ENCODE measurements around the gene ANKRD40.
A peak's percentile ranks its signal among the peaks of the same experiment; 100 is the strongest.
"Not testable (repeated sequence)": the region's sequence is repeated elsewhere in the genome, so short reads cannot be mapped to it uniquely, and the experiment has no call there.

ANKRD40 gene, protein sequence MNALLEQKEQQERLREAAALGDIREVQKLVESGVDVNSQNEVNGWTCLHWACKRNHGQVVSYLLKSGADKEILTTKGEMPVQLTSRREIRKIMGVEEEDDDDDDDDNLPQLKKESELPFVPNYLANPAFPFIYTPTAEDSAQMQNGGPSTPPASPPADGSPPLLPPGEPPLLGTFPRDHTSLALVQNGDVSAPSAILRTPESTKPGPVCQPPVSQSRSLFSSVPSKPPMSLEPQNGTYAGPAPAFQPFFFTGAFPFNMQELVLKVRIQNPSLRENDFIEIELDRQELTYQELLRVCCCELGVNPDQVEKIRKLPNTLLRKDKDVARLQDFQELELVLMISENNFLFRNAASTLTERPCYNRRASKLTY

DNA sequence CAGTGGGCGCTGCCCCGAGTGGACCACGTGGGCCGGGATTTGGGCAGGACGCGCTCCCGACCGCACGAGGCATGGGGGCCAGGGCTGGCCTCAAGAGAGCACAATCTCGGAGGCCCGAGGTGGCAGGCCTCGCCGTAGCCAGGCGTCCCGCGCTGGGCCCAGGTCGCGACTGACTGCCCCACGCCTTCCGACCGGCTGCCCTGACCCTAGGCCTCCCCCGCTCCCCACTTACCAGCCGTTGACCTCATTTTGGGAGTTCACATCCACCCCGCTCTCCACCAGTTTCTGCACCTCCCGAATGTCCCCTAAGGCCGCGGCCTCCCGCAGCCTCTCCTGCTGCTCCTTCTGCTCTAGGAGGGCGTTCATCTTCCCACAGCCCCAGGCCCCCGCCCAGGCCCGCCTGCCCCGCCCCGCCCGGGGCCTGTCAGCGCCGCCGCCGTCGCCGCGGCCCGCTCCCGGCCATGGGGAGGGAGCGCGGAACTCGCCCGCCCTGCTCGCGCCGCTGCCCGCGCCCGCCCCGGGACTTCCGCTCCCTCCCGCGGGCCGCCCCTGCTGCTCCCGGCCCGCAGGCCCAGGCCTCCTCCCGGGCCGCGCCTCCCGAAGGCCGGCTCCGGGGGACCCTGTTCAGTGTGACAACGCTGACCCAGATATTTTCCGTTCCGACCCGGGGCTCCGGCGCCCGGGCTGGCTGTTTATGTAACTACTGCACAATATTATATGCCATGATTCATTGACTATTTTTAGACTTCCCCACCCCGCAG is at the start of gene ANKRD40:
Gene ANKRD40 (minus strand): TSS at position 626 of the 761 bp plus-strand sequence. CDS start 260 bp downstream, at position 366.
- peak; percentile 91 for DNase-seq

DNA sequence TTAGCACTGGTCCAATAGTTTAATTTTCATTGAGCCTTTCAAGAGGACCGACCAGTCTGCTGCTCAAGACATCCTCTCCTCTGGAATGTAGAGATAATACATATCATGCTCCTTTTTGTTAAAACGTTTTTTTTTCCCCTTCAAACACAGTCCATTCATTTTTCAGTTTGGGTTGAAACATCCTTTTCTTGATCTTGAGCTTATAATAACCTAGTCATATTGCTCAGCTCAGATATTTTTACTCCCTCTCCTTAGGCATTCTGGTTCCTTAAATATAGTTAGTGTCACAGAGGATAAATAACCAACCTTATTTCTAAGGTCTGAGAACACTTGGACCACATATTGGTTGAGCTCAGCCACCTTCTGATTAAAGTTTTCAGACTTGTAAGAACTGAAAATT is 46.8 kb upstream of the ANKRD40 start:
- DNase-seq: no peak

DNA sequence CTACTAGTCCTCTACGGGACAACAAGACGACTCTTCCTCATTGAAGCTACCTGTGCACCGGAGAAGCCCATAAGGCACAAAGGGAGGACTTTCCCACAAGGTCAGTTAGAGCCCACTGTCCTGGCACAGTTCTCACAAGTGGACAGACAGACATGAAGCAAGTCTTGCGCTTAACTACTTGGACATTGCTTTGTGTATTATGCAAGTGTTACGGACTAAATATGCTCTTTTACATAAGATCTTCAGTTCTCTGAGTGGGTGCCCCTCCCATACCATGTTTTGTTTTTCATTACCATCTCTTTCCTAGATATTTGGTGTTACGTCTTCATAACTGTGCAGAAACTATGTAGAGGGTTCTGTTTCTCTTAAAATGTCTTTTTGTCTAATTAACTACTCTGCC is 41.5 kb upstream of the ANKRD40 start:
- DNase-seq: no peak

DNA sequence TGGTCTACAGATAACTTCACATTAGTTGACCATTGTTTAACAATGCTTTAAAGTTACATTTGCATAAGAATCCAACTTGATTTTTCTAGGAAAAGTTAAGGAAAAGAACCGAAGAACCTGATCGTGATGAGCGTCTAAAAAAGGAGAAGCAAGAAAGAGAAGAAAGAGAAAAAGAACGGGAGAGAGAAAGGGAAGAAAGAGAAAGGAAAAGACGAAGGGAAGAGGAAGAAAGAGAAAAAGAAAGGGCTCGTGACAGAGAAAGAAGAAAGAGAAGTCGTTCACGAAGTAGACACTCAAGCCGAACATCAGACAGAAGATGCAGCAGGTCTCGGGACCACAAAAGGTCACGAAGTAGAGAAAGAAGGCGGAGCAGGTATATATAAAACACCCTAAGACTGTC is 37.9 kb upstream of the ANKRD40 start:
- no peak for DNase-seq

DNA sequence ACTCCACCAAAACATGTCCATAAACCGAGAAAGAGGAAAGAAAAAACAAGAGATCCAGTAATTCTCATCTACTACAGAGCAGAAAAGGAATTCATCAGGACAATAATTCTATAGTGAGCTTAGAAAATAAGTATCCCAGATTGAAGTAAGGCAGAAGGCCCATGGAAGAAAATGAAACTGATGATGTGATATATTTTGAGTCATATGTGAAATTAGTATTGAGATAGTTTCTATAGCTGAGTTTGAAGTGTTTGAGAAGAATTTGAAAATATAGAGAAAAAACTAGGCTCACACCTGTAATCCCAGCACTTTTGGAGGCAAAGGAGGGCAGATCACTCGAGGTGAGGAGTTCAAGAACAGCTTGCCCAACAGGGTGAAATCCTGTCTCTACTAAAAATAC is 31.4 kb upstream of the ANKRD40 start:
- DNase-seq: no peak

DNA sequence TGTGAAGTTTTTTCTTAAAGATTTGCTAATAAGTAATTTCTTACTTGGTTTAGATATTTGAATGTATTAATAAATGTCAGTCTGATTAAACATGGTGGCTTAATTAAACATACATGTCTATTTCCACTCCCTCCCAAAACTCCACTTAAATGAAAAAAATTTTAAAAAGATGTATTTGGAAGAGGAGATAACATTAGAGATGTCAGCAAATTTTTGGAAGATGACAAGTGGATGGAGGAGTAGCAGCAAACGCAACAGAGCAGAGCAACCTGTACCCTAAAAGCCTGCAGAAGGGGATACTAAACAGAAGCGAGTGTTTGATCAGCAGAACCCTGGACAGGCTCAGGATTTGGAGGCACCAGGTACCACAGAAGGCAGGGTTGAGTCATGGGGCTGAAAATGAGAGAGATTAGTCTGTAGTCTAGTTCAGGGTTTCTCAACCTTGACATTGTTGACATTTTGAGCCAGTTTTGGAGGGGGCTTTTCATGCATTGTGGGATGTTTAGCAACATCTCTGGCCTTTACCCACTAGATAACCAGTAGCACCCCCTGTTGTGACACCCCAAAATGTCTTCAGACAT is 29.5 kb upstream of the ANKRD40 start:
- DNase-seq: no peak

DNA sequence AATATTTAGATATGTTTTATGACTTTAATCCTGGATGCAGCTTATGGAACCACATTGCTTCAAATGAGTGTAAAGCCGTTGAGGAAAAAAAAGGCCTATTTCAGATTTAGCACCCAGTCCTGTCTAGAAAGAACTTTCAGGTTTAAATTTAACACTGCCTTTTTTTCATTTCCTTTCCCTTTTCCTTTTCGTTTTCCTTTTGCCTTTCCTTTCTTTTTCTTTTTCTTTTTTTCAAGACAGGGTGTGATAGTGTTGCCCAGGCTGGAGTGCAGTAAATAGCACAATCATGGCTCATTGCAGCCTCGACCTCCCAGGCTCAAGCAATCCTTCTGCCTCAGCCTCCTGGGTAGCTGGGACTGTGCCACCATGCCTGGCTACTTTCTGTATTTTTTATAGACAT is 27.6 kb upstream of the ANKRD40 start:
- no peak for DNase-seq

DNA sequence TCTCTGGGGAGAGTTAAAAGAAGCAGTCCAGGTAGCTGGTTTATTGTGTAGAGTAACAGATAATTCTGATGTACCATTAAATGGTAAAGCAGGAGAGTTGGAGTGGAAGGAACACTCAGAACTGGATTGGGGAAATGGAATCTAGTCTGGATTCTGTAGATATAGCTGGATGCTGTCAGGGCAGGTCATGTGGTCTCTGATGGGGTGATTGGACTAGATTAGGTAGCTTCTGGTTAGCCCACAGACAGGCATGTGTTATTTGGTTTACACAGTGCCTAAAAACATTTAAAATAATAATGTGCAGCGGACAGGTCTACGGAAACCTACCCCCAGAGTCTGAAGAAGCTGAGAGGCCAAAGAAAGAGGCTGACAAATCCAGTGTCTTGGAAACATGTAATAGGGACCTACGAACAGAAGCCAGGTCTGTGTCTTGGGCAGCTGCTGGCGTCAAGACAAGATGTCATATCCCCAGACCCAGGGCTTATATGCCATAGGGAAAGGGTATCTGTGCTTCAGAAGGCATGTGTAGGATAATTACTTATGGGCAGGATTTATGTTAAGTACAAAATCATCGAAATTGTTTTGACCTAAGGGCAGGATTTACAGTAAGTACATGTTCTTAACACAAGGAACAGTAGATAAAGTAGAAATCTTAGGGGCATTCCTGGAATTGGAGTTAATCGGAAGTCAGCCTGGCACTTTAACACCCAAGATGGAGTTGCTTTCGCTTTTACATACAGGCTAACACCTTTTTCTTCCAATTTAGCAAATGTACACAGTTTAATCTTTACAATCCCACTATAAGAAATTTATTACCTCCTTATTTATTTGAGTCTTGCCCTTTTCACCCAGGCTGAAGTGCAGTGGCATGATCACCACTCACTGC is 24.1 kb upstream of the ANKRD40 start:
- no peak for DNase-seq

DNA sequence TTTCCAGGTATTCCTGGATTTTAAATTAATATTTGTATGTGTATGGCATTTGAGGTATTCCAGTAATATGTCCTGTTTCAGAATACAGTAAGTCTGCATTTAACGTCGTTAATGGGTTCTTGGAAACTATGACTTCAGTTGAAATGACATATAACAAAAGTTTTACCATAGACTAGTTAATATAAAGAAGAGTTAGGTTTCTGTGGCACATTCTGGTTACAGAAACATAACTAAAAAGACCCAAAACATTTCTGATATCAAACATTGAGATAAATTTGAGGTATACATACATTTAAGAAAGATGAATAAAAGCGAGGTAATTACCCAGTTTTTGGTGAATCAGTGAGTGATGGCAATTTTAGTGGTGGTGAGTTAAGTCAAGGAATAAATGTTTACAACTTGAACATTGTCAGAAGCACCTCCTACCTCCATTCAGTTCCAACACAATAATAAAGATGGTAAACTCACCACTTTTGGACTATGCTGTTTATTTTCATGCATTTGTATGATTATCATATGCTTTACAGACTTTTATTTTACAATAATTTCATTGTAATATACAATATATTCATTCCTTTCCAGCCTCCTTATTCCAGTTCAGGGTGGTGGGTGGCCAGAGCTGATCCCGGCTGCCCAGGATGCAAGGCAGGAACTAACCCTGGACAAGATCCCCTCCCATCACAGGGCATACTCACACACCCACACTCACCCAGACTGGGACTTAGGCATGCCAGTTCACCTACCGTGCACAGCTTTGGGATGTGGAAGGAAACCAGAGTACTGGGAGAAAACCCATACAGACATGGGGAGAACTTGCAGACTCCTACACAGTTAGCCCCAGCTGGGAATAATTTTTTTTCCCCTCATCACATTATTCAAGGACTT is 21.4 kb upstream of the ANKRD40 start:
- DNase-seq: no peak

DNA sequence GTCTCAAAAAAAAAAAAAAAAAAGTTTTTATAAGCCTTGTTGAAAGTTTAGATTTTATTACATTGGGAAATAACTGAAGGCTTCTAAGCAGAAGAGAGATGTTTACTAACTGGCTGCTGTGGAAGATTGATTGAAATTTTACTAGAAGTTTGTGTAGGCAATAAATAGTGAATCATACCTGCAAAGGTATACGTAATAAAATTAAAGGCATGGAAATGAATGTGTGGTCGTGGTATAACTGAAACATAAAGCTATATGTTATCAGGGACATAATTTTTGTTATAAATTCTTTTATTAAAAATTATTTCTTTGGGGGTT is 20.4 kb upstream of the ANKRD40 start:
- DNase-seq: no peak

DNA sequence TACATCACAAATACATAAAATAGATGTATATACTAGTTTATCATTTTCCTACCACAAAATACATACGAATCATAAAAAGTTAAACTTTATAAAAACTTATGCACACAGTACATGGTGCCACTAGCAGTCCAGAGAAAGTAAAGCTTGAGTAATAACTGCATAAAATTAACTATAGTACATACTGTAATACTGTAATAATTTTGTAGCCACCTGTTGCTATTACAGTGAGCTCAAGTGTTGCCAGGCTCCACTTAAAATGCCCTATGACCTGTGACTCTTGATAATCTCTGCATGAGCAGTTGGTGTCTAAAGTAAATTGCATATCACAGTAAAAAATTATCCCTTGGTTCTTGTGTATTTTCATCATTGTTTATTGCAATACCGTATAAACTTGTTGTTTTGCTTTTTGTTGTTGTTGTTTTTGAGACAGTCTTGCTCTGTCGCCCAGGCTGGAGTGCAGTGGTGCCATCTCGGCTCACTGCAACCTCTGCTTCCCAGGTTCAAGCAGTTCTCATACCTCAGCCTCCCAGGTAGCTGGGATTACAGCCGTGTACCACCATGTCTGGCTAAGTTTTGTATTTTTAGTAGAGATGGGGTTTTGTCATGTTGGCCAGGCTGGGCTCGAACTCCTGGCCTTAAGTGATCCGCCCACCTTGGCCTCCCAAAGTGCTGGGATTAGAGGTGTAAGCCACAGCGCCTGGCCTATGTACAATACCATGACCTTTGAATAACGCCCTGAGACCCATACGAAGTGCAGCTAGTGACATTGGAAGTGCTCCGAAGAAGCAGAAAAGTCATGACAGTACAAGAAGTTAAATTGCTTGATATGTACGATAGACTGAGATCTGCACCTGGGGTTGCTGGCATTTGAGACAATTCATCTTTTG is 18.3 kb upstream of the ANKRD40 start:
- no peak for DNase-seq

DNA sequence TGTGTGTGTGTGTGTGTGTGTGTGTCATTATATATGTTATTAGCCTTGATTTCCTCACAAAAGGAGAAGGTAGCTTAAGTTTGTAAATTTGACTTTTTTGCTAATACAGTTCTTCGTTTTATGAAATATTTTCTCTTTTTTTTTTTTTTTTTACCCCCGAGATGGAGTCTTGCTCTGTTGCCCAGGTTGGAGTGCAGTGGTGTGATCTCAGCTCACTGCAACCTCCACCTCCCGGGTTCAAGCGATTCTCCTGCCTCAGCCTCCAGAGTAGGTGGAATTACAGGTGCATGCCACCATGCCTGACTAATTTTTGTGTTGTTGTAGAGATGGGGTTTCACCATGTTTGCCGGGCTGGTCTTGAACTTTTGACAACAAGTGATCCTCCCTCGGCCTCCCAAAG is 16.9 kb upstream of the ANKRD40 start:
- not testable (repeated sequence) for DNase-seq

DNA sequence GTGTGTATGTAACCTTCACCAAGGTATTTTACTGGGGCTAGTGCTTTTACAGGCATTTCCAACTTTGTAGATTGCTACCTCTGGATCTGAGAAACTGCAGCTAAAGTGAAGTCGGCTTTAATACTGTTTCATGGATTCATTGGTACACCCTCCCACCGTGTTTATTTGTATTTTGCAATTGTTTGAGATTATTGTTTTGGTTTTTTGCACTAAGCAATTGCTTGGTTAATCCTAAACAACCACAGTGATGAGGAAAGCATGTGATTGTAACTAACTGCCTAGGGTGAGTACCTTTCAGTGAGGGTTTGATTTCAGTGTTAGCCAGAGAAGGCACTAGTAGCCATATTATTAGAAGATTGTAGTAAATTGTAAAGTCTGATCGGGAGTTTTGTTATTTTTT is 15.0 kb upstream of the ANKRD40 start:
- no peak for DNase-seq

DNA sequence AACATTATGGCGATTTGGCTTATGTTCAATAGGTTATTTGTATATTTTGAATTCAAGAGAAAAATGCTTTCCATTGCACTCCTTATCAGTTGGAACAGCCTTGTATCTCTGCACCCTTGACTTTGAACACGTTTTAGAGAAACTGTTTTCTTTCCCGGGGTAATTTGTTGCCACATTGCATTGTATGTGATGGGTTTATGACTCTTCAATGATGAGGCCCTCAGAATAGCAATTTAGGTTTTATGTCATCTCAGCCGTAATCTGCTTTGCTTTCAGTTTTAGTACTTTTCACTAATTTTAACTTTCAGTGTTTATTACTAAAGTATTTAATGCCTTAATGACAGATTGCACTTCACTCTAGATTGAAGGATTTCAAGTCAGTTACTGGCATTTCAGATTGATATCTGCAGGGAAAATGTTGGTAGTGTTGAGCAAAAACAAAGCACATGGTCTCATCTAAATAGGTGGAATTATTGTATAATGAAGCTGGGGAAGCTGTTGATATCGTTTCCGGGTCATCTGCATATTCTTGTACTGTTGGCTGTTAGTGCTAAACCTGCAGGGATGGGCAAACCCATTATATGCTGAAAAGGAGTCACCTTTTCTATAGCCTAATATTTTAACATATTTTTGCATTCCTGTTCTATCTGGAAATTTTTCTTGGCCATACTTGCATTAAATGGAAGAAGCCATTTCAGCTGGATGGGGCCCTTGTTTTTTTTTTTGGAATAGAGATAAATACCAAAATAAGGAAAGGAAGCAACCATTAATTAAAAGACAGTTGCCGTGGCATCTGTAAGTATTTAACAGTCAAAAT is 13.7 kb upstream of the ANKRD40 start:
- DNase-seq: no peak

DNA sequence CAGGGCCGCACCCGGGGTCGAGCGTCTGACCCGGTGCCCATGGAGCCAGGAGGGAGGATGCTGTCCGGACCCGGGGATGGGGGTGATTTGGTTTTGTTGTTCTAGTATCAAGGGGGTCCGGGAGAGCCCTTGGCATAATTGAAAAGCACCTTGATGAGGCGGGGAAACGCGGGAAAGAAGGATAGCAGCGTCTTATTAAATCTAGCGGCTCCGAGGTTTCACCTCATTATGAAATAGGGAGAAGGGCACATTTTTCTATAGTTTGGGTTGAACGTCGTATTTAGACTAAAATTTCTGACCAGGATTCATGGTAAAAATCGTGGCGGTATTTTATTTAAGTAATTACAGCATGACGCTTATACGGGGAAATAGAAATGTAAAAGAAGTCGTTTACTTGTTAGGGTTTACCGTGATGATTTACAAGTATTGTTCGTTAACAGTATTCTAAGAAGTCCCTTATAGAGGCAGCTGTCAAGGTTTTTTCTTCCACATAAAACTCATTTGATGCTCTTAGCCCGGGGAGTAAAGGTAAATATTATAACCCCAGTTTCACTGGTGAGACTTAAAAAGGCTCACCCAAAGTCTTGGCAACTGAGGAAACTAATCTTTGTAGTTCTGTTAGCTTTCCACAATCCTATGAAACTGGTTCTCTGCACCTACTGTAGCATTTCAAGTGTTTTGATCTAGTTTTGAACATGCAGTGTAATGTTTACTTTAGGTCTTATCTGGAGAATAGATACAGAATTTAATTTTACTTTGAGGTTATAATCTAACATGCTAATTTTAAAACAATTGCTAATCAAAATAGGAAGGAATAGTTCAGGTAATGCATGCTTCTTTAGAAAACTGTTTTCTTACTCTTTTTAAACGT is 12.4 kb upstream of the ANKRD40 start:
- no peak for DNase-seq

DNA sequence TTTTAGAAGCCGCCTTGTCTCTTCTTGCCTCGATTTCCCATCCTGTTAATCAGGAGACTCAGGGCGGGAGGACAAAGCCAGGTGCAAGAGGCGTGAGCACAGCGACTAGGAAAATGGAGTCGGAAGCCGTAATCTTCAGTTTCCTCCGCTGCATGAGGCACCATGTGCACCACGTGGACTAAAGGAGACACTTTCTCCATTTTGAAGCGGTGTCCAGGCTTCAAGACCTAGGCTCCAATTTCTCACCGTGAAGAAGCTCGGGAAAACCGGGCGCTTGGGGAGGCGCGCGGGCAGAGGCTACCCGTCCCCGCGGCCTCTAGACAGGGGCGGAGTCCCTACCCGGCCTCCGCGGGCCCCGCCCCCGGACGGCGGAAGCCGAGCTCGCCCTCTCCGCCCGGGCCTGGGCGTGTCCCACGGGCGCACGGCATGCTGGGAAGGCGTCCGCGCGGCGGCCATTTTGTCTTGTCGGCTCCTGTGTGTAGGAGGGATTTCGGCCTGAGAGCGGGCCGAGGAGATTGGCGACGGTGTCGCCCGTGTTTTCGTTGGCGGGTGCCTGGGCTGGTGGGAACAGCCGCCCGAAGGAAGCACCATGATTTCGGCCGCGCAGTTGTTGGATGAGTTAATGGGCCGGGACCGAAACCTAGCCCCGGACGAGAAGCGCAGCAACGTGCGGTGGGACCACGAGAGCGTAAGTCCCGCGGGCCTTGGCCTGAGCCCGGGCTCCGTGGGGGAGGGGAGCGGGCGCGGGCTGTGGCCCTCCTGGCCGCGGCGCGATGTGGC is 11.6 kb upstream of the ANKRD40 start, which contains the start of gene LUC7L3:
Gene LUC7L3 (plus strand): TSS at position 460 of the 780 bp plus-strand sequence. CDS start 130 bp downstream, at position 590.
- DNase-seq: peak; percentile 94

DNA sequence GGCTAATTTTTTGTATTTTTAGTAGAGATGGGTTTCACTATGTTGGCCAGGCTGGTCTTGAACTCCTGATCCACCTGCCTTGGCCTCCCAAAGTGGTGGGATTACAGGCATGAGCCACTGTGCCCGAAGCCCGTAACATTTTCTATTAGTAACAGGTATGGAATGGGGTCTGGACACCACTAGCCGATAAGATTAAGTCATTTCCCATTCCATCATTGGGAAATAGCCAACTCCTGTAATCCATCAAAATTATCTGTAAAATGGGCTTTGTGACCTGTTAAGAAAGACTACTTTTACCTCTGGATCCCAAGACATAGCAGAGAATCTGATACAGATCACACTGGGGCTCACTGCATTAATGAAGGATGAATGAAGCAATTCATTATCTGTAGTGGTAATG is 7.8 kb upstream of the ANKRD40 start:
- DNase-seq: no peak

DNA sequence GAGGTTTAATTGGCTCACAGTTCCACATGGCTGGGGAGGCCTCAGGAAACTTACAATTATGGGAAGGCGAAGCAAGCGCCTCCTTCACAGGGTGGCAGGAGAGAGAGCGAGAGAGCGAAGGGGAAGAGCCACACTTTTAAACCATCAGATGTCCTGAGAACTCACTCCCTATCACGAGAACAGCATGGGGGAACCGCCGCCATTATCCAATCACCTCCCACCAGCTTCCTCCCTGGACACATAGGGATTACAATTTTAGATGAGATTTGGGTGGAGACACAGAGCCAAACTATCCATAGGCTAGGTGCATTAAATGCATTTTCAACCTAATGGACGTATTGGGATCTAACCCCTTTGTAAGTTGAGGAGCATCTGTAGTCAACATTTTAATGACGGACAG is 4.9 kb upstream of the ANKRD40 start:
- DNase-seq: no peak

All from NCI-H1105 (cell line).